HG03175 (cell line): Measurements from ENCODE around the gene KIAA1755.
"Not testable (repeated sequence)": the region's sequence is repeated elsewhere in the genome, so short reads cannot be mapped to it uniquely, and the experiment has no call there.

Experiments used
- ATAC-seq: cut with Tn5 transposase; IDR thresholded peaks from one replicate; pipeline ENCODE4 v1.9.1; 2021; ENCODE audit warnings: mild to moderate bottlenecking, moderate library complexity; ENCODE audit not compliant: unreplicated experiment

The KIAA1755 gene

GRCh38 chr20:38291966-38292365, 31.4 kb upstream of the KIAA1755 start:
- ATAC-seq, result no peak

- no peak for ATAC-seq
Observed at GRCh38 chr20:38290829-38291814, 30.6 kb upstream of the KIAA1755 start.

DNA sequence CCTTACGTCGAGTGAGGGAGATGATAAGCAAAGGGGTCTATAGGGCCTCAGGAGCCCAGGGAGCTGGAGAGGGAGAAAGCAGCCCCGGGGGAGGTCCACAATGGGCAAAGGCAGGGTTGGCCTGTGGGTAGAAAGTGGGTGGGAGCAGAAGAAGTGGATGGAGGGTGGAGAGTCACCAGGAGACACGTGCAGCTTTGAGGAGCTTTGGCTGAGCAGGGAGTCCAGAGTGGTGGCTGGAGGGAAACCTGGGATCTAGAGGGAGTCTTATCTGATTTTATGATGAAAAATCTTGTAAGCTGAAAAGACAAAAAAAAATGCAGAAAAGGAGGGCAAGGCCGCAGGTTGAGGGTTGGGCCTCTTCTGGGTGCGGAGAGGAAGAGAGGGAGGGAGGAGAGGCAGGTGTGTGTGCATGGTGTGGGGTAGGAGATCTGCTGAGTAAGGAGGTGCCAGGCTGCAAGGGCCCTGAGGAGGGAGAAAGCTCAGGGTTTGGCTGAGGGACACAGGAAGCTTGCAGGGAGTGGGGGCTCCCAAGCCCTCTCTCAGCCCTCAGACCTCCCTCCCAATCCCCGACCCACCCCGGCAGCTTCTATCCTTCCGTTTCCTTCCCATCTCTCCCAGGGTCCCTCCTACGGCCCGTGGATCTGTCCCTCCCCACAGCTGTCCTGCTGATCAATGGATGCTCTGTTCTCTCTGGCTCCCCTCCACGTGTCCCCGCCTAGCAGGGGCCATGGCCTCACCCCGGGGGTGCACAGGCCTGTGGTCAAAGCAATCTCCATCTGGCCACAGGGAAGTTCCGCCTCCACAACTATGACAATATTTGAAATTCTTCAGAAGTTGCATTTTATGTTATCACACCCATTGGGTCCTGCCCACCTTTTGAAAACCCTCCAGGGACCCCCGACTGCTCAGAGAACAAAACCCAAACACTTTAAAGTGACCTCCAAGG, 26.3 kb upstream of the KIAA1755 start:
- ATAC-seq, result no peak

DNA sequence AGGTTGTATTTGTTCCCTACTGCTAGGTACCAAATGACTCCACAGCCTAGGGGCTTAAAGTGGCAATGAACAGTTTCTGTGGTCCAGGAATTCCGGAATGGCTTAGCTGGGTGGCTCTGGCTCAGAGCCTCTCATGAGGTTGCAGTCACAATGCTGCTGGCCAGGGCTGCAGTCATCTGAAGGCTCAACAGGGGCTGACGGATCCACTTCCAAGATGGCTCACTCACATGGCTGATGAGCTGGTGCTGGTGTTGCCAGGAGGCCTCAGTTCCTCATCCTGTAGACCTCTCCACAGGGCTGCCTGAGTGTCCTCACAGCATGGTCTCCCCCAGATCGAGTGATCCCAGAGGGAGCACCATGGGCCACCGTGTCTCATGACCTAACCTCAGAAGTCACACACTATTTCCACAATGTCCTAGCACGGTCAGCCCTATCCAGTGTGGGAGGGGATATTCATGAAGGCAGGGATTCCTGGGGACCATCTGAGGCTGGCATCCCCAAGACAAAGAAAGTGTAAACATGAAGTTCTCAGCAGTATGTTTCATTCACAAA, 24.4 kb upstream of the KIAA1755 start:
- no peak for ATAC-seq

DNA sequence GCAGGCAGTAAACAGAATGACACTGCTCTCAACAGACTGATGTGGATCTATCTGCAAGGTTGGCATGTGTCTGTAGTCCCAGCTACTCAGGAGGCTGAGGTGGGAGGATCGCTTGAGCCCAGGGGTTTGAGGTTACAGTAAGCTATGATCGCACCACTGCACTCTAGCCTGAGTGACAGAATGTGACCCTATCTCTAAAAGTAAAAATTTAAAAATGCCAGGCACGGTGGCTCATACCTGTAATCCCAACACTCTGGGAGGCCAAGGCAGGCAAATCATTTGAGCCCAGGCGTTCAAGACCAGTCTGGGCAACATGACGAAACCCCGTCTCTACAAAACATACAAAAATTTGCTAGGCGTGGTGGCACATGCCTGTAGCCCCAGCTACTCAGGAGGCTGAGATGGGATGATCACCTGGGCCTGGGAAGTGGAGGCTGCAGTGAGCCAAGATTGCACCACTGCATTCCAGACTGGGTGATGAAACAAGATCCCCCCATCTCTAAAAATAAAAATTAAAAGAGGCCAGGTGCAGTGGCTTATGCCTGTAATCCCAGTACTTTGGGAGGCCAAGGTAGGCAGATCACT, 23.6 kb upstream of the KIAA1755 start:
- not testable (repeated sequence) for ATAC-seq

- no peak for ATAC-seq
Observed at GRCh38 chr20:38283236-38283635, 22.7 kb upstream of the KIAA1755 start.

DNA sequence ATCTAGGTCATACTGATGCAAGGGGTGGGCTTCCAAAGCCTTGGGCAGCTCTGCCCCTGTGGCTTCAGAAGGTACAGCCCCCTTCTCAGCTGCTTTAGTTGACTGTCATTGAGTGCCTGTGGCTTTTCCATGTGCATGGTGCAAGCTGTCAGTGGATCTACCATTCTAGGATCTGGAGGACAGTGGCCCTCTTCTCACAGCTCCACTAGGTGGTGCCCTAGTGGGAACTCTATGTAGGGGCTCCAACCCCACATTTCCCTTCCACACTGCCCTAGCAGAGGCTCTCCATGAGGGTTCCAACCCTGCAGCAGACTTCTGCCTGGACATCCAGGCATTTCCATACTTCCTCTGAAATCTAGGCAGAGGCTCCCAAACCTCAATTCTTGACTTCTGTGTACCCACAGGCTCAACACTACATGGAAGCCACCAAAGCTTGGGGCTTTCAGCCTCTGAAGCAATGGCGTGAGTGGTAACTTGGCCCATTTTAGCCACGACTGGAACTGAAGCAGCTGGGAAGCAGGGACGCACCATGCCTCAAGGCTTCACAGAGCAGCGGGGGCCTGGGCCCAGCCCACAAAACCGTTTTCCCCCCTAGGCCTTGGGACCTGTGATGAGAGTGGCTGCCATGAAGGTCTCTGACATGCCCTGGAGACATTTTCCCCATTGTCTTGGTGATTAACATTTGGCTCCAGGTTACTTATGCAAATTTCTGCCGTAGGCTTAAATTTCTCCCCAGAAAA, 20.8 kb upstream of the KIAA1755 start:
- not testable (repeated sequence) for ATAC-seq

GRCh38 chr20:38278763-38279162, 18.2 kb upstream of the KIAA1755 start:
- no peak for ATAC-seq

- ATAC-seq, result no peak
Observed at GRCh38 chr20:38278131-38278530, 17.6 kb upstream of the KIAA1755 start.

GRCh38 chr20:38277691-38278090, 17.2 kb upstream of the KIAA1755 start:
- ATAC-seq, result no peak

DNA sequence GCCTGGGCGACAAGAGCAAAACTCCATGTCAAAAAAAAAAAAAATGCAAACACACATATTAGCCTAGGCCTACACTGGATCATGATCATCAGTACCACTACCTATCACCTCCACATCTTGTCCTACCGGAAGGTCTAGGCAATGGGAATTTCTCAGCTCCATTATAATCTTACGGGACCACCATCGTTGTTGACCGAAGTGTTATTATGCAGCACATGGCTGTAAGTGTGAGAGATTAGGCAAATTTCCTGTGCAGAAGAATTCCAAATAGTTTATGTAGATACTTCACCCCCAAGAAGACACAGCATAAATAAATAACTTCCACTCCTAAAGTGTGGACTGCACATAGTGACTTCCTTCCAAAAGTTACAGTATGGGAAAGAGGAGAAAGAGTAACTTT, 16.8 kb upstream of the KIAA1755 start:
- no peak for ATAC-seq

GRCh38 chr20:38275815-38276550, 15.4 kb upstream of the KIAA1755 start:
- ATAC-seq, result no peak

GRCh38 chr20:38272961-38273360, 12.4 kb upstream of the KIAA1755 start:
- no peak for ATAC-seq

- ATAC-seq, result no peak
Observed at GRCh38 chr20:38272398-38272797, 11.9 kb upstream of the KIAA1755 start.

DNA sequence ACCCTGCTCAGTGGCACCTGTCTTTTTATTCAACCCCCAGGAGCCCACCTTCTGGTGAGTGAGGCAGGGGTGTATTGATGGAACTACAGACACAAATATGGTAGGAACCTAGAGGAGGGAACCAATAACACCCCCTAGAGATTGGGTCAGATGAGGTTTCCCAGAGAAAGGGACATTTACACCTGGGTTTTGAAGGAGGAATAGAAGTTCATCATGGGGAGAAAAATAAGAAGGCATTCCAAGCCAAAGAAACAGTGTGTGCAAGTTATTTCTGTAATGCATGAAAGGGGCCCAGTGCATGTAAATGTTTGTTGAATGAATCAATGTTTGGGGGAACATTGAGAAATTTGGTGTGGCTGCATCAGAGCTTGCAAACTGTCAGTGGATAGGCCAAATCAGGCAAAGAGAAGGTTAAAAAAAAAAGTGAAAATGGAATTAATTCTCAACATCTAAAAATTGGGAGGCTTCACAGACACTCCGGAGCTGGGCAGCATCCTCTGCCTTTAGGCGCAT, 11.1 kb upstream of the KIAA1755 start:
- no peak for ATAC-seq

- ATAC-seq, result no peak
Observed at GRCh38 chr20:38270869-38271605, 10.5 kb upstream of the KIAA1755 start.

DNA sequence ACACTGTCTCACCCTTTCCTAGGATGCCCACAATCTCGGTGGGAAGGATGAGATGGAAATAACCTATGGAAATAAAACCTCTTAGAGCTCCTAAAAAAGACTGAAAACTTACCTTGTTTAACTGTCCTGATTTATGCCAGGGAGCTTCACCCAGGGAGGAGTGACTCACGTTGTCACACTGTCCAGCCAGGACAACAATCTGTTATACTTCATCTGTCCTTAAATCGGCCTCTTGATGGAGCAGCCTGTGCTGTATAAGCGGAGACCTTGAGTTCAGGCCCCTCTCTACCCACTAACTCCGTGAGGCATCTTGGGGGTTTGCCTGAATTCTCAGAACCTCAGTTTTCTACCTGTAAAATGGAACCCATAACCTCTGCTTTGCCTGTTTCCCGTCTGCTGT, 9.2 kb upstream of the KIAA1755 start:
- ATAC-seq, result no peak

DNA sequence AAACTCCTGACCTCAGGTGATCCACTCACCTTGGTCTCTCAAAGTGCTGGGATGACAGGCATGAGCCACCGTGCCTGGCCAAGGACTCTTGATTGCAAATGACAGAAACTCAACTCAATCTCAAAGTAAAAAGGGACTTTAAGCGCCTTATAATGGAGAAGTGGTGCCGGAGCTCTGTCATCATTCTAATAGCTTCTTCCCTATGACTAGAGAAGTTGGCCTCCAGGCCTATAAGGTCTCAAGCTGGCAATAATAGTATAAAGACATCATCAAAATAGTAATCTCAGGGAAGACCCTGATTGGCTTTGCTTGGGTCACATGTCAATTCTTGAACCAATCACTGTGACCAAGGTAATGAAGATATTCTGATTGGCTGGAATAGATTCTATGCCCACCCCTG, 8.5 kb upstream of the KIAA1755 start:
- ATAC-seq, result no peak
